Amniotic stem cell (primary cell): ENCODE measurements around the gene ANK3.
"Not testable (repeated sequence)": the region's sequence is repeated elsewhere in the genome, so short reads cannot be mapped to it uniquely, and the experiment has no call there.

Experiments
- DNase-seq: peaks from one replicate; lab custom pipeline; 2025; lab: John Stamatoyannopoulos, UW

Gene ANK3

DNA sequence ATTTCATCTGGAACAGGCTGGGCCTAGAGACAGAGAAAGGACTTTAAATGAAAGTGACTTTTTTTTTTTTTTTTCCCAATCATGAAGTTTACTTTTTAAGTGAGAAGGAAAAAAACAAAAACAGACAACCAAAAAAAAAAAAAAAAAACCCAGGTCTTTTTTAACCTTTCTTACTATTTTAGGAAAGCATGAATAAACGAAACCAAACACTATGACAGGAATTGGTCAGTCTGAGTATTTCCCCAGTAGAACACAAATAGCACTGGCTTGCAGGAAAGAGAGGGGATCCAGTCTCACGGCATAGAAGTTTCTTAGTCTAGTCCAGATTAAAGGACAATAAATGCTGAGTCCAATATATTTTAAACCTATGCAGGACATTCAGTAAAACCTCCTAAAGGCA lies 302.8 kb downstream of the ANK3 start:
- no peak for DNase-seq

DNA sequence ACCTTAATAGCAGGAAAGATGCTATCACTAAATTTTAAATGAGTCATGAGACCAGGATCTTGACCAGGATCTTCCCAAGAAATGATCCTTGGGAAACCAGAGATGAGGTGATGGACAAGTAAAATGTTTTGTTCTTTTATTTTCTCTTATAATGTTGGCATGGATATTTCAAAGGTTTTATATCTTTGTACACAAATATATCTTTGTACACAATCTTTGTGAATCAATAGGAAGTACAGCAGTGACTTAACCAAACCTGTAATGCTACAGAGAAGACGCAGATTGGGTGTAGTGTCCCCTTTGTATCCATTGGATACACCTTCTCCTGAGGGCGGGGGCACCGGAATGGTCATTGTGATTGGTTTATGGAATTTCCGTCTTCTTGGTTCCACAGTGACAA lies 303.3 kb downstream of the ANK3 start:
- no peak for DNase-seq

DNA sequence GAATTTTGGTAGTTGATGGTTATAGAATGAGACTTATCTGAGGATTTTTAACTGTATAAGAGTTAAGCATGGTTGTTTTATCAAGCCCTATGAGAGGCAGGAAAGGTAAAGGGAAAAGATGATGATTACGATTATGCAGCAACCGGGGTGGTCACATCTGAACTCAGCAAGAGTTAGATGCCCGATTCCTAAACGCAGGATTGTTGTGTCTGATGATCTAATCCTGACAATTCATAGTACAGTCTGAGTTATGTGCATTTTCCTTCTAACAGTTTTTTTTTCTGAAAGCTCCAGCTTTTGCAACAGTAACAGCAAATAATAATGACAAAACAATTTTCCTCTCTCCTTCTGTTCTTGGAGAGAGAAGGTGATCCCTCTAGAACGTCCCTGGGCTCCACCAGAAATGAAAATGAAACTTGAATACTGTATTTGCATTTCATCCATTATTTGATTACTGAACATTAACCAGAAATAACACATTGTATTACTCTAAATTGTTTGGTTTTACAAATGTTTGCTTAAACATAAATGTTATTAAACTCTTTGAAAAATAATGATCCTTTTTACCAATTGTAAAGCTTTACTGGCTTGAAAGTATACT lies 306.8 kb downstream of the ANK3 start:
- no peak for DNase-seq

DNA sequence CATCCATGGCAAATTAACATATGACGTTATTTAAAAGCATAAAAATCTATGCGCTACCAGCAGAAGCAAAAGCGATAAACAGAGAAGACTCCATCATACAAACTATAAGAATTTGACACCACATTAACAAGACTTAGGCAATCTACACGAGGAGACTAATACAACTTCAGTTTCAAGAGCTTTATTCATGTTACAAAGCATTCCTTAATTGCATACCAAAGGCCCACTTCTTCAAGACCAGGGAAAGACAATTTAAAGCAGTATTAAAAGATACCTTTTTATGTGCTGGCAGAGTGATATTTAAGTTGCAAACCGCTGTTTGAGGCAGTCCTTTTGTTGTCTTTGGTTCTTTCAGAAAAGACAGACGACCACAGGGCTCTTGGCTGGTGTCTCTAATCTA lies 307.3 kb downstream of the ANK3 start:
- no peak for DNase-seq

DNA sequence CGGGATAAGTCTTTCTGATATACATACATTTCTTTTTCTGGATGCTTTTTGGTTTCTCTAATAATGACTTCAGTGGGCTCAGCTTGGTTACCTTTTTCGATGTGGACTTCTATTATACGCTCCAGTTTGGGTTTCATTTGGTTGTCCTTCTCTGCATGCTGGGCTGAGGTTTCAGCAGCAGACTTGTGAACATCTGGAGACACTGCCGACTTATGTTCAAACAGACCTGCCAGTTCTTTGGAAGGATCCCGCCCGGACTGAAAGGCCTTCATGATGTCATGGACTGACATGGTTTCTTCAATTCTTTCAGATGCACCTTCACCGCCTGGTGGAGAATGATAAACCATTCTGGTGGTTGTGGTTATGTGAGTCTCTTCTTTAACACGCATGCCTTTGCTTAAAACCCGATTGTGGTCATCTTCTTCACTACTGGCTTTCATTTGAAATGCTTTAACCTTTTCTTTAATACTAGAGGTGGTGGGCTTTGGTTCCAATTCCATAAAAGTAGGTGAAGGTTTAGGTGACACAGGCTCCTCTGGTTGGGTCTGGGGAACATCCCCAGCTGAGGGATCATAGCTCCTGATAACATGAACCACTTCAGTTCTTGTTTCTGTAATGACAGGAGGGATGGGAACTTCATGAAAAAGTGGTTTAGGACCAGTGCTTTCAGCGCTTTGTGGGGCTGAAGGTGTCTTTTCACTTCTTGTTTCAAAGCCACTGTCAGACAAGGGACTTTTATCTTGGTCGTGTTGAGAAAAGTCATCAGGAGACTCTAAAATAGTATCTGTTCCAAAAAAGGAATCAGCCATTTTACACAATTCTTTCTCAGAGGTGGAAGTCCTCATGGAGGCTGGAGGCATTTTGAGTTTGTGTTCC lies 315.7 kb downstream of the ANK3 start:
- DNase-seq = no peak

DNA sequence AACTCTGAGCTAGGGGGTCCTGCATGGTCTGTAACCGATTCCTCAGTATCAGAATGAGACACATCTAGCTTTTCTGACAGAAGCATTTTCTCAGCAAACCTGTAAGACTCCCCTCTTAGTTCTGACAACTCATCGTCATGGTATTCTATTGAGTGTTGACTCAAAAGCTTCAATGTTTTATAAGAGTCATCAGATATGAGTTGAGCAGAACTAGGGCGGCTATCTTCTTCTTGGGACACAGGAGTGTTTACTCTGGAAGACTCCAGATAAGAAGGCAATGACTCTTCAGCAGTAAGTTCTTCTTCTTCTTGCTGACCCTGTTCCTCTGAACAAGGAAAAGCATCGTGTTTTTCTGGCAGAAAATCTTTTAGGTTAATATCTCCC lies 316.3 kb downstream of the ANK3 start:
- no peak for DNase-seq

DNA sequence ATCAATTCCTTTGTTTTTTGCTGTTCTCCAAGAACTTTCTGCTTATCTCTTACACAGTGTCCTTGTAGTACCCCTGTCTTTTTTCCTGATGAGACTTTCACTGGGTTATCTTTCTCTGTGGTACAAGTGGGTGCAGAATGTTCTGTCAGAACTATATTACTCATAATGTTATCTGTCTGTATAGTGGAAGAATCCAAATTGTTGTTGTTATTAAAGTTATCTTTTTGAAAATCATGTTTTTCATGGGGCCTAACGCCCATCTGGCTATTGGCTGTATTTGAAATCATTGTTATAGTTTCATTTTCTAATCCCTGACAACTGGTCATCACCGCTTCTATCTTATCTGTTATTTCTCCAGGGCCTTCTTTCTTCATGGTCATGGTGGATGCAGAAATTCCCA lies 320.4 kb downstream of the ANK3 start:
- DNase-seq = no peak

DNA sequence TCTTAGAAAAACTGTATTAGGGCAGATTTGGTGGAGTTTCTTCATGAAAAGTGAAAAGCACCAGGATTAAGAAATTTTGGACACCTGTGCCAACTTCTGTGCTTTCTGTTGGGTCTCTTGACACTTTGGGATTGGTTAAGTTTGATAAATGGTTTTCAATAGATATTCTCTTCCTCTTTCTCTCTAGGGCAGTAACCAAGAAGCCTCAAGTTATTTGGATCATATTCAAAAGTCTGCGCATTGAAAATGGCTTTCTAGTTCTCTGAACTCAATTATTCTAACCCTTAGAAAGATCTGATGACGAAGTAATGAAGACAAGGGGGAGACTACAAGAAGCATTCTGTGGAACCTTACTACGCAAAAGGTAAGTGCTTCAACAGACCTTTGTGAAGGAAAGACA lies 339.3 kb downstream of the ANK3 start:
- no peak for DNase-seq

DNA sequence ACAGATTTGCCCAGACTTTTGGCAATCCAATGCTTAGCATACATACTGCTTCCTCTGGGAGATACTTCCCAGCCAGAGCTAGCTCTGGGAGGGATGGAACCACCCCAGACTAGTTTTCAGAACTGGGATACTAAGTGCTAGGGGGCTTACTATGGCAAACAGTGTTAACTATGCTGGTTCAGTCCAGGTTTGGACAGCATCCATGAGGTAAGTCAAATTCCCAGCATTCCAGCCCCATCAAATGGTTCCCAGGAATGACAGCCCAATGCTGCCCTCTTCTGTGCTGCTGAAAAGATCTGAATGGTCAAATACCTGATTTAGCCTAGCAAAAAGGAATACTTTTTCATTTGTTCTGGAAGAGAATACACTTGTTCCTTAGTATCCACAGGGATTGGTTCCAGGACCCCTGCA lies 341.6 kb downstream of the ANK3 start:
- no peak for DNase-seq

DNA sequence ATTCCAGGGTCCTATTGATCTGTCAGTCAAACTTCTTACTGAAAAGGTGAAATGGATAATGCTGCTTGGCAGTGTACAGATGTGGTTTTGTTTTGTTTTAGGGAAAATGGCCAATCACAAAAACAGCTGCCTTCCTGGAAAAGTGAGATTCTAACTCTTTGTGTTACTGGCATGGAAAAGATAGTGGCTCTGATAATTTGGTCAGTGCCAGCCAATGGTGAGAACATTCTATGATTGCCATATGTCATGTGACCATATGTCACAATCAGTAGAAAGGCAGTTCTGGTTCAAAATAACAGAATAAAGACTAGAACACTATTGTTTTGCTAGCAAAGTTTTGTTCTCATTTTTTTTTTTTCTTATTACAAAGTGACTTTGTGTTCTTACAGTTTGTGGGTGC lies 344.1 kb downstream of the ANK3 start:
- no peak for DNase-seq

DNA sequence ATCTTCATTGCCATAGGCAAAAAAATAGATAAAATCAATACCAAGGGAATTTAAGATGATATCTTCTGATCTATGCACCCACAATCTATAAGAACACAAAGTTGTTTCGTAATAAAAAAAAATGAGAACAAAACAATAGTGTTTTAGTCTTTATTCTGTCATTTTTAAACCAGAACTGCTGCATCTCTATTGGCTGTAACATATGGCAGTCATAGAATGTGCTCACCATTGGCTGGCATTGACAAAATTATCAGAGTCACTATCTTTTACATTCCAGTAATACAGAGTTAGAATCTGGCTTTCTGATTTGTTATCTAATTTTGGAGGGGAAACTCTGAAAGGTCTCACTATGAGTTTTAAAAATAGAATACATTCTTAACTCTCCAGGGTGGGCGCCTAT lies 344.7 kb downstream of the ANK3 start:
- DNase-seq = no peak

DNA sequence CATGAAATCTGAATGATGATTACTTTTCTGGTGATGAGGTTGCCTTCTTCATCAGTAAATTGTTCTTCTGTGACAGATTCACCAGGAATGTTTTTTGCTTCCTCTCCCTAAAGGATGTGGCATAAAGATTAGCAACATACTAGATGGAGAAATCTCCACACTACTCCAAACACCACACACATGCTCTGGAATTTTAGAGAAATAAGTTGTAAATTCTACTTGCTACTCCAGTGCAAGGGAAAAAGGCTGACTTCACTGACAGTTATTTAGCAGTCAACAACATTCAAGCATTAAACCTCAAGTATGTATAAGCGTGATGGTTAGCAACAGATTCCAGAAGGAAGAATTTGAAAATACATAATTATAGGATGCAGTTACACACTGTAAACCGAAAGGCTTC lies 345.4 kb downstream of the ANK3 start:
- DNase-seq = no peak

DNA sequence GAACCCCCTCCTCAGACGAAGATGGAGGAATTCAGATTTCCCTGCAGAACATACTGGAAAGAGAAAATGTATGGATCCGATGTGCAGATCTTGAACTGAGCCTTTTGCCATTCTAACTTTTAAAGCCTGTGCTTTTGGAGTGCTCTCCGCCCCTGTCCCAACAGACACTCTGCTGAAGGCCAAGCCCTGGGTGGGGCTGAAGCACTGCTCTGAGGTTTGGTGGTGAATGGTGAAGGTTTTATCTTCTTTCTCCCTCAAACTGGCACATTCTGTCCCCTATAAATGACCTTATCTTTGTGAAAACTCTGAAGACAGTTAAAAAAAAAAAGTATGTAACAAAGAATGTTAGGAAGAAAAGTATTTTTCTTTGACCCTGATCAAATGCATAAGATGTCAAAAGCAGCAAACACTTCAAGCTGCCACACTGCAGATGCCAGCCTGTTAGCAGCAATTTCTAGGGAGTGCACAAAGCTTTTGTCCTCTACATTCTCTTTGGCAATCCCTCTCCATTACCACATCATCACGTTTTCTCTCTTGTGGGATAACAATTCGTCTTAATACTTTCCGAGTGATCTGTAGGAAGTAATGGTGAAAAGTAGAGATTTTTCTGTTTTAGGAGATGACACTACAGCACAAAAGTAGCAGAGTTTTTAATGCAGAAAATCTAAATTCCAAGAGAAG lies 346.0 kb downstream of the ANK3 start:
- no peak for DNase-seq

DNA sequence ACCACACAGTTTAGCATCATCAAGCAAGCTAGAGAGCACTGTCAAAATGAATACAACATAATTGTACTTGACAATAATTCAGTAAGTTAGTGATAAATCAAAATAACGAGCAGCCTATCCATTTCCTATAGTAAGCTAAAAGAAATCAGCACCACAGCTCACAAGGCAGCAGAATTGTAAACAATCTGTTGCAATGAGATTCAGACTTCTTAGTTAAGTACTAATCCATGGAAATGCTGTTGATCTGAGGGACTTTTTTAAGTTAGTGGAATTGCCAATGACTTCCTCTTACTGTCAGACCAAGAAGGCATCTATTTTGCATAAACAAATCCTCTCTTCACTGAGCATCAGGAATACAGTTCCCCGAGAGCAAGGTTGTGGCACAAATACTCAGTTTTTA lies 346.8 kb downstream of the ANK3 start:
- no peak for DNase-seq

DNA sequence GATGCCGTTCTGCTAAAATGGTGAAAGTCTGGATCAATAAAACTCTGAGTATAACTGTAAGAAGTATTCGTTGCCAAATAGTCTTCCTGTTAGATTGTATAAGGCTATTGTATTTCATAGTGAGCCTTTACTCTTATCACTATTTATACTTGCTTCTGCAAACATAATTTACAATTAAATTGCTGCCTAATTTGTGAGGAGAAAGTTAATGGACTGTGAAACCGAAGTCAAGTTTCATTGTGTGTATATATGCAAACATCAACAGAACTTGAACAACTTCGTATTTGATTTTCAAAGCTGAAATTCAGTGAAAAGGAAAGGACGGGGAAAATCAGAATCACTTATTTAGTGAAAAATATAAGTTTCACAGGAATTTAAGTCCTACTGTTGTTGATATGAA lies 347.4 kb downstream of the ANK3 start:
- no peak for DNase-seq

DNA sequence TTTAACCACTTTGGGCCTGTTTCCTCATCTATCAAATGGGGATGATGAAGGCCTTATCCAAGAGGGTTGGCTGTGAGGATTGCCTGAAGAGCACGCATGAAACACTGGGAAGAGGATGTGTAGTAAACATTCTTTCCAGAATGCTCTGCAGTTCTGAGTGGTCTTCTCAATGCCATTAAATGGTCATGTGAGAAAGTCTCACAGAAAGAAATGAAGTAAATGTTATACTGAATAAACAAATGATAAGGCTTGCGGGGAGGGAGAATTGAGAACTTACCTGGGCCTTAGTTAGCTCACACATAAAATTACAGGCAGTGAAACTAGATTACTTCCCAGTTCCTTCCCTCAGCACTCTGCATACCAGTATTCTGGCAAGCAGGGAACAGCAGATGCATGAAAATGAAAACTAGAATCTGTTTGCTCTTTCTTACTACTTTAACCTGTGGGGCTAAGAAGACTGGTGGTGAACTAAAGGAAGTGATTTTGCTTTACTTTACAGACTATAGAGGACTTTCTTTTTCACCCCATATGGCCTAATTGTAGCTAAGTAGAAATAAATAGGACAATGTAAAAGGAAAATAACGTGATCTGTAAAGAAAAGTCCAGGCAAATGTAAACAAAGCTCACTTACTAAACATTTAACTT lies 348.1 kb downstream of the ANK3 start:
- DNase-seq = no peak

DNA sequence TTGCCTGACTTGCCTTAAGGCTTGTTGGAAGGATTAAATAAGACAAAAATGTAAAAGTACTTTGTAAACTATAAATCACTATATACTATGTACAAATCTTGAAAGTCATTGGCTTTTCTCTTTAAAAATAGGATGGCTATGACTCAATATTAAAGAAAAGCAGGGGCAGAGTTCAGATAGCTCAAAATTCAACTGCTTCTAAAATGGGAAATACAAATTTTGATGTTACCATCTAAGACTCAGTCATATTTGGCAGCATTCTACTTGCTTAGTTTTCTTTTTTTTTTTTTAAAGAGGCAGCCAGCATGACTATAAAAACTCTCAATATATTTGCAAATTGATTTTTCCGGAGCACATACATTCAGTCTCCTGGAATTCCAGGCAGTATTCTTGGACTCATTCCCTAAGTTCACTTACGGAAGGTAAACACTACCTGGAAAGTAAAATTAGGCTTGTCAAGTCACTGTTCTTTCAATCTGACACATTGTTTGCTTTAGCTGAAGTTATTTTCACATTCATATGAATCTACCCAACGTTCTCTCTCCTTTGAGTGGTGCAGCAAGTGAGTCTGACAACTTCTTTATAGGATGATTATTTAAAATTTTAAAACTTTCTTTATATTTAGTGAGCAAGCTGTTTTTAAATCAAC lies 349.5 kb downstream of the ANK3 start:
- DNase-seq = no peak

DNA sequence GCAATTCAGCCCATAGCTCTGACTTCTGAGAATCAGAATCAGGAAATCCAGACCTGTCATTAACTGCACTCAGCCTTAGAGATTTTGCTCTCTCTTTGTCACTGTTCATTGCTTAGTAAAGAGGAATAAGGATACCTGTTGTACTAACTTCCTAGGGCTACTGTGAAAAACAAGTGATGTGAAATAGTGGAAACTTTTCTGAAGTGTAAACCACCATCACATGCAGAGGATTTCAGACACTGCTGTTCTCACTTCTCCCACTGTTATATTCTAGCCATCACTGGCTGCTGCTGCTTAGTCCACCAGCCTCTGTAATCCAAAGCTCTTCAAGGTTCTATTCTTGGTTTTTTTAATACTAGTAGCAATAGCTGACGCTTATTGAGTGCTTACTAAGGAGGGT lies 353.7 kb downstream of the ANK3 start:
- DNase-seq = no peak

DNA sequence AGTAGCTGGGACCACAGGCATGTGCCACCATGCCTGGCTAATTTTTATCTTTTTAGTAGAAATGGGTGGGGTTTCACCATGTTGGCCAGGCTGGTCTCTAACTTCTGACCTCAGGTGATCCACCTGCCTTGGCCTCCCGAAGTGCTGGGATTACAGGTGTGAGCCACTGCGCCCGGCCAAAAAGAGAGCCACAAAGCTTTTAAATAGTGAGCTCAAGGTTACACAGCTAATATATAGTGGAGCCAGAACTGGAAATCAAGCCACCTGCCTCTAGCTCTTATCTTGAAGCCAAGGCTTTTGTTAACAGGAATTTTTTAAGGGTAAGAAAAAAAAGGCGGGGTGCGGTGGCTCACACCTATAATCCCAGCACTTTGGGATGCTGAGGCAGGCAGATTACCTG lies 354.3 kb downstream of the ANK3 start:
- not testable (repeated sequence) for DNase-seq

DNA sequence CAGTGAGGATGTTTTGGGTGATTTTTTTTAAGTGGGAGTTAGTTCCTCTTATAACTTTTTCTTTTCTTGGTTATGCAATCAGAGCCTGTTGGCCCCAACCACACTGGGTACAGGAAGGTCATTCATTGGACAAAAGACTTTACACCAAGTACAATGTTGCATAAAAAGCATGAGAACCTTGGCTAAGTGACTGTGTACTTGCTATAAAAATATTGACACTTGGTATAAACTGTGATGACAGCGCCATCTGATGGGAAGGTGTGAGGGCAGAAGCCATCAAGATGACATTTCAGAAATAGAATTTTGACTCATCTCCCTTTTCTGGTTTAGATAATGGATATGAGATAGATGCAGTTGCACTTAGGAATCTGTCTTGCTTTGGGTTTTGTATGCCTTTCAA lies 357.0 kb downstream of the ANK3 start:
- DNase-seq = no peak

DNA sequence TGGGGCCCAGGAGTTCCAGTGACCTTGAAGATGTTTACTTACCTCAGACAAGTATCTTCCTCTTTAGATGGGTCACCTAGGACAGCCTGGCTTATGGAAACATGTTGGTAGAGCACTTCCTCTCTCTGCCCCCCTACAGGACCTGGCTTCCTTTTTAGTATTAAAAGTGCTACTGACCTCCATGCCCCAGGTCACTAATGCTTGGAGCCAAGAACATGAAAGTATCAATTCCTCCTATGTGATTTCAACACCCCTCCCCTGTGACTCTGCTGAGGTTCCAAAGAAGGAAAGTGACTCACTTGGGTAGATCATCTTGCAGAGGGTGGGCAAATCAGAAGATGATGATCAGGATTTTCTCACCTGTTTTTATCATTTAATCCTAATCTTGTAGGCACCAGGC lies 358.0 kb downstream of the ANK3 start:
- DNase-seq = no peak

DNA sequence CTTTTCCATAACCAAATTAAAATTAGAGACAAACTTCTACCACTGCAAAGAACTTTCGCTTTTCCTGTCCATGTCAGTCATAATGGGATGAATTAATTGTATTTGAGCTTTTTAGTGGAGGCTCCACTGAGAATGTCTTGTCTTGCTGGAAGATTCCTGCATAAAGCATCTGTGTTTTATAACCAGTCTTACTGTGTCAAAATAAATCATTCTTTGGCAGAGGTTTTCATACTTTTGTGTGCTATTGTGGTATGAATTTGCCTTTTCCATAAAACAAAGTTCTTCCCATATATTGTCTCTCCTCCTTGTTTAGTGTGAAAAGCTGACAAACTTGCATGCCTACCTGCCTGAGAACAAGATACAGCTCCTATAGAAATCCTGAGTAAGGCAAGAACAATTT lies 358.5 kb downstream of the ANK3 start:
- DNase-seq = no peak
